ENCODE results near the gene TMEM120B. TPM values are rescaled to one million over a fixed set of nuclear protein-coding genes. Genes with fewer than 3 reads are reported as not detected.
A peak's percentile ranks its signal among the peaks of the same experiment; 100 is the strongest.

TMEM120B gene
- total and polyA plus RNA-seq, 2 of the 13 experiments (the other 11 are each of a cell fraction or from before 2014, with no cell fraction given), result 7.1 to 12.9 TPM

GRCh38 chr12:121748571-121749265, 36.2 kb downstream of the TMEM120B start (continued):
- no peak for TF ChIP-seq ZBTB8A (CRISPR knock-in tag; IDR thresholded peaks at IDR 0.05; ENCODE audit: borderline replicate concordance, low read depth)
- TF ChIP-seq MED1 (CRISPR knock-in tag; IDR thresholded peaks at IDR 0.05), result peak; percentile 70
- TF ChIP-seq, protein P1, sequence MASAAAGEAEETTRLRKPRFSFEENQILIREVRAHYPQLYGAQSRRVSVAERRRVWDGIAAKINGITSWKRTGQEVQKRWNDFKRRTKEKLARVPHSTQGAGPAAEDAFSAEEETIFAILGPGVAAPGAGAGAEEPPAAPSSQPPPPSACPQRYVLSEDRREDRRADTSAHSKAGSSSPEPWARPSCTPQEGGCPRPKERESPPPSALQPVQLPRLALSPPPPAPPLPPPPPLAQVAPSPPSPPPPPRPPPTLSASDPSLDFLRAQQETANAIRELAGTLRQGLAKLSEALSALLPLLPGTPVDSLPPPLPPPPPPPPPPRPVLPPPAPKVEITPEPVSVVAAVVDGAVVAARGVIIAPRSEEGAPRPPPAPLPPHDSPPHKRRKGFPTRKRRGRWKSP (CRISPR knock-in tag; IDR thresholded peaks at IDR 0.05), result peak; percentile 60; the same call in 1 of the 2 replicates
- peak; percentile 66; the same call in 1 of the 2 replicates for TF ChIP-seq ZMYM2 (CRISPR knock-in tag; IDR thresholded peaks at IDR 0.05)
- no peak for TF ChIP-seq AHR (CRISPR knock-in tag; IDR thresholded peaks at IDR 0.05)

DNA sequence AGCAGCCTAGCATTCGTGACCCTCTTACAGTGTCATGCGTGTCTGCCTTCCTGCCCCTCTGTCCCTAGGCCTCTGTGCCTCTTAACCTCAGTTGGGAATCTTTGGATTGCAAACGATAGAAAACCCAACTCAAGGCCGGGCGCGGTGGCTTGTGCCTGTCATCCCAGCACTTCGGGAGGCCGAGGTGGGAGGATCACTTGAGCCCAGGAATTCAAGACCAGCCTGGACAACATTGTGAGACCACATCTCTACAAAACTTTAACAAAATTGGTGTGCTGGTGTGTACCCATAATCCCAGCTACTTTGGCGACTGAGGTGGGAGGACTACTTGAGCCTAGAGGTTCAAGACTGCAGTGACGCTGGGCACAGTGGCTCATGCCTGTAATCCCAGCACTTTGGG, 36.7 kb downstream of the TMEM120B start:
- H3K4me3 ChIP-seq (replicated peaks in 1 of 3; ENCODE audit: insufficient read depth in 1 of 3, low read depth in 2 of 3, low read length in 3 of 3), result no peak overlapping the region
- no peak for DNase-seq (ENCODE audit: low spot score)
- no peaks in the 10 kb centered on the region for H3K79me2 ChIP-seq (ENCODE audit: insufficient read depth, low read length)
- ATAC-seq, result no peak
- H3K4me2 ChIP-seq (ENCODE audit: low read depth, low read length), result peak overlapping the region; percentile 72
- peaks cover 49% of the 10 kb centered on the region for H3K4me1 ChIP-seq (ENCODE audit: insufficient read depth, low read length)
- in situ Hi-C loops (cut with HindIII; ENCODE audit: extremely low pct_ligation_motif_present, low pct_unique_long_range_greater_than_20kb) (no loop called here), intact Hi-C loops (cut with micrococcal nuclease; ENCODE audit: unreplicated experiment) (no loop called here)
- no peaks in the 10 kb centered on the region for H3K27me3 ChIP-seq (ENCODE audit: control insufficient read depth in 1 of 2, insufficient read depth in 2 of 2, low read length in 2 of 2)
- ChIA-PET CTCF (ENCODE audit: low intra/inter-chr PET ratio, low total read pairs) (no interaction called here), POLR2A (interaction anchor here (0.7 to 2.4 kb wide), 8 partner anchors 21 to 54 kb away, joined by 3 to 15 read pairs (median 4); partner anchors contain the start of genes RHOF and TMEM120B)
- no peaks in the 10 kb centered on the region for H4K20me1 ChIP-seq (ENCODE audit: insufficient read depth, low read length)
- H3K9ac ChIP-seq (ENCODE audit: insufficient read depth, low read depth, low read length), result no peak overlapping the region
- peaks cover 3 to 8% of the 10 kb centered on the region in 2 experiments; a peak in 3 of 5 replicates for H3K36me3 ChIP-seq (replicated peaks in 1 of 2; ENCODE audit: control insufficient read depth in 1 of 2, insufficient read depth in 2 of 2, low read length in 2 of 2)
- no peaks in the 10 kb centered on the region for H3K9me3 ChIP-seq (ENCODE audit: low read length)
- BruUV-seq (replicated peaks), result no TSS peak
- H2AFZ ChIP-seq (ENCODE audit: low read length), result no peak overlapping the region
- 68% methylated on average over 10 of the region's 10 CpGs for WGBS (ENCODE audit: low lambda C conversion rate)
- FAIRE-seq, result no peak
- H3K27ac ChIP-seq (ENCODE audit: extremely low read length, insufficient read depth, low read length), result peak overlapping the region; percentile 69
- TF ChIP-seq MYC (CRISPR knock-in tag; IDR thresholded peaks at IDR 0.05; ENCODE audit: borderline replicate concordance) (peak; percentile 10; the same call in 1 of the 2 replicates), TBP (CRISPR knock-in tag; IDR thresholded peaks at IDR 0.05) (no peak), ZNF101 (CRISPR knock-in tag; IDR thresholded peaks at IDR 0.05; ENCODE audit: borderline replicate concordance, low read depth) (no peak), SP4 (CRISPR knock-in tag; IDR thresholded peaks at IDR 0.05) (peak; percentile 54; the same call in 1 of the 2 replicates), ZBTB40 (IDR thresholded peaks at IDR 0.05) (no peak), ZBTB40 (CRISPR knock-in tag; IDR thresholded peaks at IDR 0.05) (peak; percentile 35; the same call in 1 of the 2 replicates), ZNF138 (CRISPR knock-in tag; IDR thresholded peaks at IDR 0.05; ENCODE audit: low read depth) (no peak)
